Upper lobe of right lung (tissue), 1 donor: ENCODE results near the gene KIAA0753. TPM values are rescaled to one million over a fixed set of nuclear protein-coding genes. Genes with fewer than 3 reads are reported as not detected.

ENCODE experiments used
- ATAC-seq: fragments of 200-7000 bp; cut with Tn5 transposase; one replicate; pipeline ENCODE4 v1.9.1; 2020; ENCODE audit warnings: mild to moderate bottlenecking, moderate library complexity
- DNase-seq: peaks from one replicate; pipeline ENCODE4 v3.0.0-alpha.2; 2020
- H3K27ac ChIP-seq: fragments of 200-600 bp; one replicate; pipeline ENCODE4 v1.8.0; 2022
- H3K27me3 ChIP-seq: fragments of 200-600 bp; one replicate; pipeline ENCODE4 v1.8.0; 2022; ENCODE audit warnings: mild to moderate bottlenecking
- H3K36me3 ChIP-seq: fragments of 200-600 bp; one replicate; pipeline ENCODE4 v1.8.0; 2022
- H3K4me1 ChIP-seq: fragments of 200-600 bp; one replicate; pipeline ENCODE4 v1.8.0; 2022
- H3K4me3 ChIP-seq: fragments of 200-600 bp; one replicate; pipeline ENCODE4 v1.8.0; 2022; ENCODE audit warnings: mild to moderate bottlenecking
- H3K9me3 ChIP-seq: fragments of 200-600 bp; one replicate; pipeline ENCODE4 v1.8.0; 2022
- CTCF ChIP-seq: fragments of 200-600 bp; IDR thresholded peaks from one replicate; pipeline ENCODE4 v1.8.0; 2022; ENCODE audit warnings: antibody characterized with exemption
- intact Hi-C: fragments of 100-400 bp; cut with DNase I; formaldehyde crosslinking; loops from one replicate; pipeline ENCODE4 v1.11.0; 2022
- total RNA-seq: library from RNA; stranded (reverse); fragmentation: NEBNext Ultra II Directional; extraction: Animal tissue kit (Norgen Biotek cat#: 25700); gene quantifications from one replicate; pipeline ENCODE4 v1.2.1, GENCODE V29; 2021
- donor health status: DM: no; HTN: yes; CAD: no; lungs with severe emphysema.

Gene KIAA0753
- total RNA-seq, 1 donor from 2014 or later, result 18.3 TPM

- Histone ChIP-seq H3K27ac (peak overlapping the region; percentile 6), H3K36me3 (no peaks in the 10 kb centered on the region), H3K9me3 (no peaks in the 10 kb centered on the region), H3K4me3 (no peak overlapping the region), H3K27me3 (no peaks in the 10 kb centered on the region), H3K4me1 (peaks cover 16% of the 10 kb centered on the region)
- intact Hi-C loops, result no loop called here
- ATAC-seq (no peak), DNase-seq (no peak)
- TF ChIP-seq CTCF, result no peak
These were observed 92.5 kb downstream of the KIAA0753 start for GRCh38 chr17:6548034-6548433.

- H3K9me3 ChIP-seq, result no peaks in the 10 kb centered on the region
- ATAC-seq, result no peak
- H3K4me1 ChIP-seq, result peaks cover 16% of the 10 kb centered on the region
- DNase-seq, result no peak
- no peaks in the 10 kb centered on the region for H3K36me3 ChIP-seq
- no peak for TF ChIP-seq CTCF
- intact Hi-C loops, result no loop called here
- H3K27me3 ChIP-seq, result no peaks in the 10 kb centered on the region
- no peak overlapping the region for H3K27ac ChIP-seq
- H3K4me3 ChIP-seq, result no peak overlapping the region
These were observed 93.2 kb downstream of the KIAA0753 start for GRCh38 chr17:6547336-6547735.

DNA sequence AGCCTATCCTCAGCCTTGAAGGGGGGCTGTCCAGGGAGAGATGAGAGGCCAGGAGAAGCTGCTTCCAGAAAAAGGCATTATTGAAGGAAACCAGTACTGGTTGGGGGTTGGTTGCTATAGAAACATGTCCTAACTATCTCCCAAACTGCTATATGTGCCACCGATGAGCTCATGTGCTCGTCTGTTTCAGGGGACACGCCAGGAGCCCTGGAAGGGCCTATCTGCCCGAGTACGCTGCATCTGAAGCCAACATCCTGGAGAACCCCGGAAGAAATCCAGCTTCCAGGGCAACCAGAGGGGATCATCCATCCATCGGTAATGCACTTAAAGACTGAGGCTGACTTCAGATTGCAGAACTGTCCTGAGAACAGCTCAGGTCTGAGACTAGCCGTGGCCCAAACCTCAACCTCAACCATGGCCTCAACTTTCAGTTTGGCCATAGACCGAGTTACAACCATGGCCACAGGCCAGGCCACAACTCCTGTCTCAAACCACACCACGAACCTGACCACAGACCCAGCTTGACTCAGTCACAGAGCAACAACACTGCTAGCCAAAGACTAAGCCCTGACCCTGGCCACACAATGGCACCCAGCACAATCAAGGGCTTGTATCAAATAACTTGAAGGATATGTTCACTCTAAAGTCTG is 94.3 kb downstream of the KIAA0753 start:
- Histone ChIP-seq H3K4me1 (peaks cover 11% of the 10 kb centered on the region), H3K9me3 (no peaks in the 10 kb centered on the region), H3K27ac (no peak overlapping the region), H3K36me3 (no peaks in the 10 kb centered on the region), H3K27me3 (no peaks in the 10 kb centered on the region), H3K4me3 (no peak overlapping the region)
- no peak for TF ChIP-seq CTCF
- DNase-seq, result no peak
- ATAC-seq, result no peak
- intact Hi-C loops, result no loop called here

DNA sequence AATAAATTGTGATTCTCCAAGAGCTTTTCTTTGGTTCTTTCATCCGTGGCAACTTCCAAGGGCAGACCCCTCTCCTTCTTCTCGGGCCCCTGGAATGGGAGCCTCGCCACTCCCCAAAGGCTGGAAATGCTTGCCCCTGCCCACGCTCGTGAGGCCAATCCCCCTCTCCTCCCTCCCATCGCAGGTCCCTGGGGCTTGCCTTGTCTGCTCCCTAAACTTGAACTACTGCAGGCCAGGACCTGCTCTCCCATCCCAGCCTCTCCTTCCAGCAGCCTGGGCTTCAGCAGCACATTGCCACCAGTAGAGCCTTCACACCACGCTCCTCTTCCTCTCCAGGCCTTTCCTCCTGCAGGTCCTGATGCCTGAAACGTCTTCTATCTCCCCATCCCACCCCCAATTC is 95.2 kb downstream of the KIAA0753 start:
- Histone ChIP-seq H3K4me3 (no peak overlapping the region), H3K4me1 (peaks cover 11% of the 10 kb centered on the region), H3K36me3 (no peaks in the 10 kb centered on the region), H3K27ac (no peak overlapping the region), H3K27me3 (no peaks in the 10 kb centered on the region), H3K9me3 (no peaks in the 10 kb centered on the region)
- no peak for TF ChIP-seq CTCF
- DNase-seq (no peak), ATAC-seq (no peak)
- intact Hi-C loops, result no loop called here

- DNase-seq, result no peak
- no peaks in the 10 kb centered on the region for H3K36me3 ChIP-seq
- H3K4me1 ChIP-seq, result peaks cover 10% of the 10 kb centered on the region
- TF ChIP-seq CTCF, result no peak
- H3K27me3 ChIP-seq, result no peaks in the 10 kb centered on the region
- H3K27ac ChIP-seq, result no peak overlapping the region
- intact Hi-C loops, result no loop called here
- ATAC-seq, result no peak
- H3K4me3 ChIP-seq, result no peak overlapping the region
- H3K9me3 ChIP-seq, result no peaks in the 10 kb centered on the region
These were observed 96.5 kb downstream of the KIAA0753 start for GRCh38 chr17:6544011-6544370.
